GM18907 (cell line): ENCODE results near the gene TIGD1.

Source experiments
- ATAC-seq: cut with Tn5 transposase; IDR thresholded peaks from one replicate; pipeline ENCODE4 v1.9.1; 2021; ENCODE audit warnings: mild to moderate bottlenecking, moderate library complexity; ENCODE audit not compliant: unreplicated experiment

The TIGD1 gene

GRCh38 chr2:232524771-232525170, 25.6 kb downstream of the TIGD1 start:
- ATAC-seq = no peak

- ATAC-seq = no peak
Observed at GRCh38 chr2:232523682-232524597, 26.4 kb downstream of the TIGD1 start.

GRCh38 chr2:232523402-232523681, 27.0 kb downstream of the TIGD1 start:
- ATAC-seq = no peak

- no peak for ATAC-seq
Observed at GRCh38 chr2:232522623-232523401, 27.5 kb downstream of the TIGD1 start.

- no peak for ATAC-seq
Observed at GRCh38 chr2:232521959-232522622, 28.3 kb downstream of the TIGD1 start.

GRCh38 chr2:232521098-232521497, 29.3 kb downstream of the TIGD1 start:
- ATAC-seq = no peak

GRCh38 chr2:232520489-232520888, 29.9 kb downstream of the TIGD1 start:
- no peak for ATAC-seq

- no peak for ATAC-seq
Observed at GRCh38 chr2:232519581-232520438, 30.5 kb downstream of the TIGD1 start, which contains the start of gene PRSS56. PRSS56 (plus strand) TSS chr2:232520388; CDS start chr2:232520599, 211 bp downstream.

- ATAC-seq = no peak
Observed at GRCh38 chr2:232518844-232519243, 31.5 kb downstream of the TIGD1 start.

- ATAC-seq = no peak
Observed at GRCh38 chr2:232516551-232516950, 33.8 kb downstream of the TIGD1 start.

- ATAC-seq = no peak
Observed at GRCh38 chr2:232515639-232516038, 34.7 kb downstream of the TIGD1 start.

- ATAC-seq = no peak
Observed at GRCh38 chr2:232513353-232513752, 37.0 kb downstream of the TIGD1 start.

- no peak for ATAC-seq
Observed at GRCh38 chr2:232512602-232513001, 37.8 kb downstream of the TIGD1 start.

GRCh38 chr2:232511336-232511890, 38.9 kb downstream of the TIGD1 start:
- ATAC-seq = no peak

- ATAC-seq = no peak
Observed at GRCh38 chr2:232508251-232508650, 42.1 kb downstream of the TIGD1 start.

GRCh38 chr2:232506709-232507108, 43.6 kb downstream of the TIGD1 start:
- no peak for ATAC-seq

- ATAC-seq = no peak
Observed at GRCh38 chr2:232505856-232506255, 44.5 kb downstream of the TIGD1 start.

- no peak for ATAC-seq
Observed at GRCh38 chr2:232504438-232504837, 45.9 kb downstream of the TIGD1 start.

- no peak for ATAC-seq
Observed at GRCh38 chr2:232503809-232504323, 46.5 kb downstream of the TIGD1 start.
